GM18873 (cell line): ENCODE results near the gene NPAS3.

ENCODE experiments used
- ATAC-seq: cut with Tn5 transposase; IDR thresholded peaks from one replicate; pipeline ENCODE4 v1.9.1; 2021; ENCODE audit warnings: mild to moderate bottlenecking, moderate library complexity, moderate number of reproducible peaks; ENCODE audit not compliant: unreplicated experiment, low FRiP score

NPAS3 gene

DNA sequence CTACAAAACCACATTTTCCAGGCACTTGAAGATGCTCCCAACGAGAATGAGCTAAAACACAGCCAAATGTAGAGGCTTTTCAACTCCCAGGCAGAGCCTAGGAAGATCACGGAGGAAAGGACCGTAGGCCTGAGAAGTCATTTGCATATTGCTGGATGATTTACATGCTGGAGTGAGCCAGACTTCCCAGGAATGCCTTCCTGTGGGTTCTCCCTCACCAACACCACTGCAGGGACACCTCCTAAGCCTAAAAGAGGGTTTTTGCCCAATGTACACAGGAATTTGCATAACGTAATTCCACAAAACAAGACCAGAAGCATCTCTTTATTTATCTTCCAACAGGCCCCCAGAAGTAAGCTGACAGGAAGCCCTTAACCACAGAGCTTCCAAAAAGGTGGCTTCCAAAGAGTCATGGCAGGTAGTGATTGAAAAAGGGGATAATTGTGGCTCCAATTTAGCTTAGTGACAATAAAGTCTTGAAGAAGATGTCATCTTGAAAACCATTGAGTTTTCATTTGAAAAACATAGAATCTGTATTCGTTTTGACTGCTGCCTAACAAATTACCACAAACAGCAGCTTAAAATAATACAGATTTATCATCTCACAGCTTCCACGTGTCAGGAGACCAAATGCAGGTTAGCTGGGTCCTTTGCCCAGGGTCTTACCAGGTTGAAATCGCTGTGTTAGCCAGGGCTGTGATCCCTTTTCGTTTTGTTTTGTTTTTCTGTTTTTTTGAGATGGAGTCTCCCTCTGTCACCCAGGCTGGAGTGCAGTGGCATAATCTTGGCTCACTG is 896.0 kb downstream of the NPAS3 start:
- ATAC-seq: no peak

DNA sequence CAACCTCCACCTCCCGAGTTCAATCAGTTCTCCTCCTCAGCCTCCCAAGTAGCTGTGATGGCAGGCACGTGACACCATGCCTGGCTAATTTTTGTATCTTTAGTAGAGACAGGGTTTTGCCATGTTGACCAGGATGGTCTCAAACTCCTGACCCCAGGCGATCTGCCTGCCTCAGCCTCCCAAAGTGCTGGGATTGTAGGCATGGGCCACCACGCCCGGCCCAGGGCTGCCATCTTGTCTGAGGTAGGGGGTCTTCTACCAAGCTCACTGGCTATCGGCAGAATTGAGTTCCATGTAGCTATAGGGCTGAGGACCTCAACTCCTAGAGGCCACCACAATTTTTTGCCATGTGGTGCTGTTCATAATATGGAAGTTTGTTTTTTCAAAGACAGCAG is 896.6 kb downstream of the NPAS3 start:
- ATAC-seq: no peak

DNA sequence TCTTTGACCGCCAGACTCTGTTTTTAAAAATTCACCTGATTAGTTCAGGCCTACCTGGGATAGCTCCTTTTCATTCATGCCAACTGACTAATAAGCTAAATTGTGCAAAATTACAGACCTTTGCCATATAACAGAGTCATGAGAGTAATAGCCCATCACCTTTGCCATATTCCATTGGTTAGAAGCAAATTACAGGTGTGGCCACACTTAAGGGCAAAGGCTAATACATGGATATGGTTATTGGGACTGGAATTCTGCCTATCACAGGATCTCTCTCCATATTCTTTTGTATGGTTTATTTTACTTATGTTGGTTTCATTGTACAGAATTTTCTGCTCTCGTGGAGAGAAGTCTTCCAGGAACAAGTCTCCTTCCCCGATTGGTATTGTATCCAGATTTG is 897.0 kb downstream of the NPAS3 start:
- no peak for ATAC-seq

DNA sequence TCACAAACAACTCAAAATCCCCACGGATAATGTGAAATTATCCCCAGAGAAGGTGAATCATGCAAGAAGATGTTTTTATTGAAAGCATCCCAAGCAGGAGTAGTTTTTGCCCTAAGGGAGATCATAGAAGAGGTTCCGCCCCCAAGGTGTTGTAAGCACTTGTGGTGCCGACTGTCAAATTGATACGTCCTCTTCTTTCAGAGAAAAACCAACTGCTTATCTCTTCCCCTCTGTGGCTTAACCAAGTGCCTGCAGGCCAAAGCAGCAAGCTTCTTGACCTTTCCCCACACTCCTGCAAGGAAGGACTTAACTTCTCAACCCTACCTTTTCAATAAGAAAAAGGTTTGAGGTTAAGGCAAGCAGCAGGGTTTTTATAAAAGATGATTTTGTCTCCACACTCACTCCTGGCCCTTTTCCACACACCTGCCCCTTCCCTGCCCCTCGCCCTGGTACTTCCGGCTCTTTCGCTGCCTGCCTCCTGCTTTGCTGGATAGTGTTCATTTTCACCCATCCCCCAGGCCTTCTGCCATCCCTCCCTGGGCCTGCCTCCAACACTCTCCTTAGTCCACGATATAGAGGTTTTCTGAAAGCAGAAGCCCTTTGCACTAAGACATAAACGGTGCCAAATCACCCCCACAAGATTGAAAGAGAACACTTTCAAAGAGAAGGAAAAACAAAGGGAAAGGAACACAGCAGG is 897.7 kb downstream of the NPAS3 start:
- ATAC-seq: no peak

DNA sequence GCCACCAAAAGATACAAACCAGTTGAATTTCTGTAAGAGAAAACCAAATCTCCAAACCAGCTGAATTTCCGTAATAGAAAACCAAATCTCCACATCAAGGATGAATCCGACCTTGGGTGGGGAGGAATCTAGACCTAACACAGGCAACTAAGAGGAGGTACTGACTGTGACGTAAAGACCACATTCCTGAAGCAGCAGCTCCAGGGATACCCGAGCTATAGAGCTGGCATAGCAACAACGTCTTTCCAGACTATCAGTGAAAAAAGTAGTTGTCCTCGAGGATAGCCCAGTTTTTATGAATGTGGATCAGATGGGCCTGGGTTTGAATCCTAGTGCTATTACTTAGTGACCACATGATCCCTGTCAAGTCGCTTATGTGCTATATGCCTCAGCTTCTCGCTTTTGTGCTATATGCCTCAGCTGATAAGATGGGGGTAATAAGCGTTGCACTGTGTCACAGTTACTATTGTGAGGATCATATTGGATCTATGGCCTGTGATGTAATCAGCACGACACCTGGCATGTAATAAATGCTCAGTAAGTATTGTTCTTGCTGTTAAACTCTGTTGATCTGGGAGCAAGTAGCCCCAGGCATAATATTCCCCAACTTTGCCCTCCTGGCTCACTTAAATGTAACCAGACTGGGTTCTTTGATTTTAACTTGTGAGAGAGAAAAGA is 898.4 kb downstream of the NPAS3 start:
- no peak for ATAC-seq

DNA sequence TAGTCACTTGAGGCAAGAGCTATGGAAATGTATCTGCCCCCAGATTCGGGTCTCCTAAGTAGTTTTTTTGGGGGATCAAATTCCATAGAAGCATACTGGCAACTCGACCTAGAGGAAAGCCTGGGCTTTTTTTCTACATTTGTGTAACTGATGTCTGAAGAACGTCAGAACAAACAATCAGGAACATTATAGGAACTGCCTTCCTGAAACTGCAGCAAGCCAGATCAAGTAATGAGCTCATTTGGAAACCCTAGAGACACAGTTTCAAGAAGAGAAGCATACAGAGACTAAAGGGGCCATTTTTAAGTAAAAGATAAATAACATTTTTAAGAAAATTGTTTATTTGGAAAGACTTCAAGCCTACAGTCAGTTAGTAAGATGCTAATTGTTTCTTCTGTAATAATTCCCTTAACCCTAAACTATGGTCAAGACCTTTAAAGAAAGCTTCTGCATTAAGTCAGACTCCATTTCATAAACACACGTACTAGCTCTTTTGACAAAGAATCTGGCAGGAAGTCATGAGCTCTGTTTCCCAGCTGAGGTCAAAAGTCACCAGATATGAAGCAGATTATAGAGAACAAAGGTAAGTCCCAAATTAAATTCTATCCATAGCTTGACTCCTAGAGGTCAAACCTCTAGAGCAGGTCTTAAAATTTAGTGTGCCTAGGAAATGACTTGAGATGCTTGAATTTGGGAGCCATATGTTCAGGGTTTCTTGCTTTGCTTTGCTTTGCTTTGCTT is 899.4 kb downstream of the NPAS3 start:
- ATAC-seq: no peak

DNA sequence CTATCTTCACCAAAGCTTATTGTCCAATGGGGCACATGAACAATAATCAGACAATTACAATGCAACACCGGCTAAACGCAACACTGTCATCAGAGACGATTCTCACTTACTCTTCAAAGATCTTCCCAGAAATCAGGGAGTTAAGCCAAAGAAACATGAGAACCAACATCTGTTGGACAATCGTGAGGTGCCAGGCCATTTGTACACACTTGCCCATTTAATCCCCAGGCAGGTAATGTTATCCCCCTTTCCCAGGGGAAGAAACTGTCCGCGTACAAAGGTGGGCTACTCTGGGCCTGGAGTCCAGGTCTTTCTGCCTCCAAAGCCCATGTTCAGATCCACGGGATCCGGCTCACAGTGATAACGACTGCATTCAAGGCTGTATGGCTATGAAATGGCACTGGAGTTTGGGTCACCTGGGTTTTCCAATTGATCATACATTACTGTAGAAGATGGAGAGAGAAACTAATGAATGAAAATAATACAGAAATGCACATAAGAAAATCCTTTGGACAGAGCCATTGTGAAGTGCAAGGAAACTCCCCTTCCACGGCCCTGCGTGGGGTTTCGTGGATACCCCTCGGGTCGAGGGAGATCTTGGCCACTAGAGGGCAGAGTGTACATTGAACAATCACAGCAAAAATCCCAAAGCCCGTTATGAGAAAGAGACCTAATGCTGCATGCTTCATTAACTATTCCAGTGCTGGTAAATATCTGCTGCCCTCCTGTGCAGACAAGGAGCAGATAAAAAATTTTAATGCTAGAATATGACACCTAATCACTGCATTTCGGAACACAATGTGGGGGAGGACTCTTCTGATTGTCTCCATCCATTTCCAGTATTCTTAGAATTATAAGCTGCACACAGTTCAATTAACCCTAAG is 900.8 kb downstream of the NPAS3 start:
- no peak for ATAC-seq

DNA sequence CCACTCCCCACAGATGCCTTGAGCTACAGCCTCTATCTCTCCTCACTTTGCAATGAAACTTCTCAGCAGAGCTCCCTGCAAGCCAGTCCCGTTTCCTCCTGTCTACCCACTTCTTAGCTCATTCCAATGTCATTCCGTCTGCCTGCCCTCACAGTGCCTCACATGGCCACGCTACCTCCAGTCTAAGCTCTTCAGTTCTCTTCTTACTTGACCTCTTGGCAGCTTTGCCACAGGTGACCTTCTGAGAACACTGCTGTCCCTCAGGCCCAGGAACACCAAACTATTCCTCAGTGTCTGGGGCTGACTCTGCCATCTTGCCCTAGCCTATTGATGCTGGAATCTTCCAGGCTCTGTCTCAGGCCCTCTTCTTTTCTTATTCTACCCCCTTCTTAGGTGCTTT is 902.1 kb downstream of the NPAS3 start:
- no peak for ATAC-seq

DNA sequence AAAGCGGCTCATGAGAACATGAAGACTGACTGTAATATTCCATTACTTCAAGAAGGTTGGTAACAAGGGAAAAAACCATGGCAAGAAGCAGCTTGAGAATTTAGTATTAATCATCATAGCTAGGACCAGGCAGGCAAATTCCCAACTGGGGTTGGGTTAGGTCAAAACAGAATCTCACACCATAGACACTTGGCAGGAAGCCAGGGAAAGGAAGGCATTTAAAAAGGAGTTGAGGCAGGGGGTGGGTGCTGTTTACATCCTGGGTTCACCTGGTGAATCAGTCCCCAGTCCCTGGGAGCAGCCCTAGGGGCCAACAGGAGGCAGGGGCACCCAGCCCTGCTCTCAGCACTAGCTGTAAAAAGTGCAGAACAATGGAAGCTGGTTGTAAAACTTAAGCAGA is 903.6 kb downstream of the NPAS3 start:
- no peak for ATAC-seq

DNA sequence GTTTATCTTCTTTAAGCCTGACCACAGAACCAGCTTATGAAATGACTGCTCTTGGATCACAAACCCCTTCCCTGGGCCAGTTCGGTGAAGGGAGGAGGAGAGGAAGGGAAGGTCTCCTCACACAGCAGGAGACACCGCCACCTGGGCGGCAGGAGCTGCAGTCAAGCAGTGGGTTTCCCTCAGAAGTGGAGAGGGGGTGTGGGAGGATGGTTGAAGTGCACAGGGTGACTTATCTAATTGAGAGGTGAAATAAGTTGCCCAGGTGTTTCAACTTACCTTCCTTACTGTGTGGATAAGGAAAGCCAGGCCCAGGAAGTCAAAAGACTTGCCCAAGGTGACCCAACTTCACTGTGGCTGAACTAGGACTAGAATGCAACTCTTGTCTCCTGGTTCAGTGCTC is 905.4 kb downstream of the NPAS3 start:
- no peak for ATAC-seq

DNA sequence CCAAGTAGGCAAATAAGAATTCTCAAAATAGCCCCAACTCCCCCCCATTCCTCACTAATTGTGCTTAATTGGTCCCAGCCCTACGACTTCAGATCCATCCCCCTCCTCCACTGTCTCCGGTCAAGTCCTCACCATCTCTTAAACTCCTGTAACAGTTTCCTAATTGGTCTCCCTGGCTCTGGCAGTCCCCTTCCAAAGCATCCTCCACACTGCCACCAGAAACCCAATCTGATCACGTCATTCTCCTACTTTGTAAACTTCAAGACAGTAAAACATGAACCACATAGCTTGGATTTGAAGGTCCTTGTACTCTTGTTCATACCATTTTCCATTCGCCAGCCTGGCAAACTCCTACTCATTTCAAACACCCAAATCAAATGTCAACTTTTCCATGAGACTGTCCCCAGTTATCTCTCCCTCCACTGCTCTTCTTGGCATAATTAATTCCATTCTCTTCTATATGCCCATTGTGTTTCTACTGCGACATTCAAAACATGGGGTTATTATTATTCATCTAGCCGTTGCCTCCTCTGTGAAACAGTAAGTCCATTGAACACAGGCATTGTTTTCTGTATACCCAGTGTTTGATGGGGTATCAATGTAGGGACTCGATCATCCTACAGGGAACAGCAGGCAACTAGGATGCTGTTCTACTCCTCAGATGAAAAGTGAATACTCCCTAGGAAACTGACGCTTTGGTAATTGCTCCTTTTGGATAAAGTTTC is 907.6 kb downstream of the NPAS3 start:
- no peak for ATAC-seq

DNA sequence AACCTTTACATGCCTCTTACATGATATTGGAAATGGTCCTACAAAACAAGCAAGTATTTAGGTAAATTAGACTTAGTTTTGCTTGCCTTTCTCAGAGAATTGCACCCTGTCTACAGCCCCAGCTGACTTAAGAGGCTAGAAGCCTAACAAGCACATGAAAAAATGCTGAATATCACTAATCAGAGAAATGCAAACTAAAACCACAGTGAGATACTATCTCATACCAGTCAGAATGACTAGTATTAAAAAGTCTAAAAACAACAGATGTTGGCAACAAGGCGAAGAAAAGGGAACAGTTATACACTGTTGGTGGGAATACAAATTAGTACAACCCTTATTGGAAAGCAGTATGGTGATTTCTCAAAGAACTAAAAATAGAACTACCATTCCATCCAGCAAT is 908.4 kb downstream of the NPAS3 start:
- ATAC-seq: no peak

DNA sequence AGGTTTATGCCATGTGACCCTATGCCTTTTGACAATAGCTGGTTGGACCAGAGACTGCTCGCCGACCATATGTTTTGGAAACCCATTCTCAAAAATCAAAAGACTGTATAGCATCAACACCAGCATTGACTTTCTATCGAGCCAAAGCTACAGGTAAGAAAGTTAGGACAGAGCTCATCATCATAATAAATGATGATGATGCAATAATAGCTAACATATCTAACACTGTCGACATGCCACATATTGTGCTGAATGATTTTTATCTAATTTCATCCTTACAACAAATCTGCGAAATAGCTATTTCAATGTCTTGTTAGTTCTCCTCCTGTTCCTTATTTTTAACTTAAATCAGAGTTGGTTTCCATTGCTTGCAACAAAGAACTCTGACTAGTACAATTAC is 909.3 kb downstream of the NPAS3 start:
- no peak for ATAC-seq

DNA sequence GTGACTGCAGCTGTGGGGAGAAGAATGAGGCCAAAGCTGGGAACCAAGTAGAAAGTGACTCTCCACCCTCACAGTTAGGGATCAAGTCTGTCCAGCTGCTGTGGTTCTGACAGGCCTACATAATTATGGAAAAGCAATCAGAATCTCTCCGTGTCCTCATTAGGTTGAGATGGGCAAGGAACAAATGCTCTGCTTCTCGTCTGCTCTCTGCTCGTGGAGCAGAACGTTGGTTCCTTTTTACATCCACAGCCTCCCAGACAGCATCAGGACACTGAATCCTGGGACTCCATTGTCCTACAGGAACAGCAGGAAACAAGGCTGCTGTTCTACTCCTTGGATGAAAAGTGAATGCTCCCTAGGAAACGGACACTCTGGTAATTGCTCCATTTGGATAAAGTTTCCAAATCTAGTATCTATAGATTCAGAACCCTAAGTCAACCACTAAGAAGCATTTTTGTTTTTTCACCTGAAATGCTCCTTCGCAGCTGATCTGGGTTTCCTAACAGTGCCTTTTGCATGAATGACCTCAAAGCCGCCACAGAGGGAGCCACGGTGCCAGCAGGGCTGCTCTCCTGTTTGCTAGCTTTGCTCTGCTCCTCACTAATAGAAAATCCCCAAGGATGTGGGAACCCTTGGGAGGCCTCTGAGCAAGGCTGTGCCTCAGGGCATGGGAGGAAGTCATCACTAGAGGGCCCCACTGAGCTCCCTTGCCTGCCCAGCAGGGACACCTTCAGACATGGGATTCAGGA is 910.2 kb downstream of the NPAS3 start:
- ATAC-seq: no peak

DNA sequence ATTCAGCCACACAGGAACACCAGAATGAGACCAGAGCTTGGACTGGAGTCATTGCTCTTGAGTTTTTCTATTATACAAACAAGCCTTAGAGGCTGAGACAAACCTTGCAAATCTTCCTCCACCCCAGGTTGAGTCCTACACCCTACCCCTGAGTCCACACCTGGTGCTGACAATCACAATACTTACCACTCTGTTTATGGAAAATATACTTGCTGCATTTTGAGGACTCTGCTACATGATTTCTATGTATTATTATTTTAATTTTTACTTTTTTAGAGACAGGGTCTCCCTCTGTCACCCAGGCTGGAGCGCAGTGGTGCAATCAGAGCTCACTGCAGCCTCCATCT is 910.7 kb downstream of the NPAS3 start:
- no peak for ATAC-seq

DNA sequence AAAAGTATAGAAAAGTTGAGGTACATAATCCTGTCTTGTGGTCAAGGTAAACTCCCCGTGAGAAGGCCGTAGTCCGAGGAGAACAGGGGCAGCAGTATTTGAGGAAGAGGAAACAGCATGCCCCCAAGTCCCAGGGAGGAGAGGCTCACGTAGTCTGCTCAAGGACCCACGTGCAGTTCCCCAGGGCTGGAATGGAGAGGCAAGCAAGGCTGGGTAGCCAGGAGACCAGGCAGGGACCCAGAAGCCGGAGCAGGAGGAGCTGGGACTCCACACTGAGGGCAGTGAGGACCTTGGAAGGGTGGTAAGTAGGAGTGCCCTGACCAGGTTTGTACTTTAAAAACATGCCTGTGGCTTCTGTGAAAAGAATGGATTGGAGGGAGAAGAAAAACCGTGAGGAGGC is 912.1 kb downstream of the NPAS3 start:
- no peak for ATAC-seq

DNA sequence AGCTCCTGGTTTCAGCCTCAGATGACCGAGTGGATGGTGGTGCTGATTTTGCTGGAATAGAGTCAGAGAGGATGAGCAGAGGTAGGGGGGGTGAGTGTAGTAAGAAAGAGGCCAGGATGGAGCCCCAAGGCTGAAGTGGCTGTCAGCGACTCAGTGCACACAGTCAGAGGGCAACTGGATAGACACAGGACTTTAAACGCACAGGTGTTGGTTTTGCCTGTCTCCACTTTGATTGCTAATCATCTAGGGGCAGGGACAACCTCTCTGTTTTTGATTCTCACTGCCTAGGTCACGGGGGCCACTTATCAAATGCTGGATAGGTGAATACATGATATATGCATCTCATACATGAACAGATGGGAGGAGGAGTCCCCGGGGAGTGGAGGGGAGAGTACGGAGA is 912.7 kb downstream of the NPAS3 start:
- ATAC-seq: no peak

DNA sequence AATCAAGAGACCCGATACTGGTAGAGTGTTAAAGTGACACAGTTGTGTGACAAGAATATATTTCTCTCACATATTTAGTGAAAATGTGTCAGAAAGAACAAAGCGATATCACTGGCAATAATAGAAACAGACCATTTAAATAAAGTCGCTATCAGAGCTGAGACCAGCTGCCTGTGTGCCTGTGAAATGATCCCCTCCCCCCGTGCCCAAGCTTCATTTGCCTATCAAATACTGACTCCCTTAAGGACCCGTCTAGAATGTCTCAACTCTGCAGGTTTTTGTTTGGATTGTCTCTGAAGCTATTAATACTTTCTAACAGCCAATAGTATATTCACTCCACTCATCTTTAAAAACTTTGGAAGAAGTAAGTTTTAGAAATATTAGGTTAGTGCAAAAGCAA is 913.3 kb downstream of the NPAS3 start:
- ATAC-seq: no peak
